Measurements from ENCODE around the gene C12orf76. TPM values are rescaled to one million over a fixed set of nuclear protein-coding genes. Genes with fewer than 3 reads are reported as not detected.

The C12orf76 gene
- polyA plus RNA-seq, 2 of the 4 experiments (the other 2 are of a cell fraction), result 13.3 to 22.6 TPM

DNA sequence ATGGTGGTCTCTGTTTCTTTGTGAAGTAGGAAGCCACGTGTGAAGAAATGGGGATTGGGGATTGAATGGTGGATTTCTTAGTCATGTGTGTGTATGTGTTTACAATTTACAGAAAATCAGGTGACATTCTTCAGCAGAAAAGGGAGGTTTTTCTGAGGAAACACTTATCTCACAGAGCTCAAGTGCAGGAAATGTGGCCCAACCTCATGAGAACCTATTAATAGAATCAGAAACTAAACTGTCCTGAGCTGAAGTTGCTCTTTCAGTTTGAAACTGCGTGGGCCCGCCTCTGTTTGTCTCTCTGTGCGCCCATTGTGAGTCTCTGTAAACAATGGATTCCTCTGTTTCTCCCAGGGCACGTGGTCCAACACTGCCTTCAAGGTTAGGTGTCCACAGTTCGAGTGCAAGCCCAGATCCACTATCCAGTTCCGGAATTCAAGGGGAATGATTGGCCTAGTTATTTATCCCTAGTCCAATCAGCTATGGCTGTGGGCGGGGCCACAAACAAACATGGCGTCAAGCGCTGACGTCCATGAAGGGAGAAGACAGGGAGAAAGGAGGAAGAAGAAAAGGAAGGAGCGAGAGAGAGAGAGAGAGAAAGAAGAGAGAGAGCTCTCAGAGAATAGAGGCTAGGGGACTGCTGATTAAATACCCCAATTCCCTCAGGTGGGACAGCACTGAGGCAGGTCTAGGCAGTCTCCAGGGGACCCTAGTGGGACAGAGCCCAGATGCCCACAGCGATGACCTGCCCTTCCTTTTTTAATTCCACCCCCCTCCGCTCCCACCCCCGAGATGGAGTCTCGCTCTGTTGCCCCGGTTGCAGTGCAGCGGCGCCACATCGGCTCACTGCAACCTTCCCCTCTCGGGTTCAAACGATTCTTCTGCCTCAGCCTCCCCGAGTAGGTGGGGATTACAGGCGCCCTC lies 31.4 kb upstream of the C12orf76 start:
- ATAC-seq (peak; percentile 37 to 70; a peak in 4 of 6 replicates), DNase-seq (ENCODE audit: low read depth in 1 of 2, low spot score in 1 of 2) (peak; percentile 63 to 67), FAIRE-seq (no peak)
- Histone ChIP-seq H3K4me3 (peak overlapping the region; percentile 29; the same call in 1 of the 3 replicates), H3K27ac (peak overlapping the region; percentile 57 to 75; a peak in 5 of 6 replicates), H3K9me3 (no peaks in the 10 kb centered on the region), H3K4me2 (peak overlapping the region; percentile 60), H3K4me1 (0 out of 3 replicates have a peak, but pooled peaks cover 5% of the 10 kb centered on the region)
- TF ChIP-seq, protein P1, sequence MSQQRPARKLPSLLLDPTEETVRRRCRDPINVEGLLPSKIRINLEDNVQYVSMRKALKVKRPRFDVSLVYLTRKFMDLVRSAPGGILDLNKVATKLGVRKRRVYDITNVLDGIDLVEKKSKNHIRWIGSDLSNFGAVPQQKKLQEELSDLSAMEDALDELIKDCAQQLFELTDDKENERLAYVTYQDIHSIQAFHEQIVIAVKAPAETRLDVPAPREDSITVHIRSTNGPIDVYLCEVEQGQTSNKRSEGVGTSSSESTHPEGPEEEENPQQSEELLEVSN (IDR thresholded peaks at IDR 0.05; ENCODE audit: borderline replicate concordance, low read depth), result 0 out of 2 replicates have a peak, but pooled peaks have one; percentile 39
- TF ChIP-seq, protein P2, sequence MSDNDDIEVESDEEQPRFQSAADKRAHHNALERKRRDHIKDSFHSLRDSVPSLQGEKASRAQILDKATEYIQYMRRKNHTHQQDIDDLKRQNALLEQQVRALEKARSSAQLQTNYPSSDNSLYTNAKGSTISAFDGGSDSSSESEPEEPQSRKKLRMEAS (IDR thresholded peaks at IDR 0.05), result peak; percentile 77
- TF ChIP-seq TP53 (CRISPR knock-in tag; IDR thresholded peaks at IDR 0.05) (0 out of 2 replicates have a peak, but pooled peaks have one; percentile 70), EP300 (IDR thresholded peaks at IDR 0.05) (no peak)
- TF ChIP-seq, protein P3, sequence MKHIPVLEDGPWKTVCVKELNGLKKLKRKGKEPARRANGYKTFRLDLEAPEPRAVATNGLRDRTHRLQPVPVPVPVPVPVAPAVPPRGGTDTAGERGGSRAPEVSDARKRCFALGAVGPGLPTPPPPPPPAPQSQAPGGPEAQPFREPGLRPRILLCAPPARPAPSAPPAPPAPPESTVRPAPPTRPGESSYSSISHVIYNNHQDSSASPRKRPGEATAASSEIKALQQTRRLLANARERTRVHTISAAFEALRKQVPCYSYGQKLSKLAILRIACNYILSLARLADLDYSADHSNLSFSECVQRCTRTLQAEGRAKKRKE (CRISPR knock-in tag; IDR thresholded peaks at IDR 0.05; ENCODE audit: low read depth), result no peak
- ChIA-PET CTCF (no interaction called here), POLR2A (interaction anchor here (1.0 kb wide), 1 partner anchor 80 kb away, joined by 3 read pairs; the partner anchor contains the start of gene ANKRD13A)
- 66% methylated on average over 24 of the region's 24 CpGs for WGBS (ENCODE audit: missing lambda C conversion rate)

DNA sequence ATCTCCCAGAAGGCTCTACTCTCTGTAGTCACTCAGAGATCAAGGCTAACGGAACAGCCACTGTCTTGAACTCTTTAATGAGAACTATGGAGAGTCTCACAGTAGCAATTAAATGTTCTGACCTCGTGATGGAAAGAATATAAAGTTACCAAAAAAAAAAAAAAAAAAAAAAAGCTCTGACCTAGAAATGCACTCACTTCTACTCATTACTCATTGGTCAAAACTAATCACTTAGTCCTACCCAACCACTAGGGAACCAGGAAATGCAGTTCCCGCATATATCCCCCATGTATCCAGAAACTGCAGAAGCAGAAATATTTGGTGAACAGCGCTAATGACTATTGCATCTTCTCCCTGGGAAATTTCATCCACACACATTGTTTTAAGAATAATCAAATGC lies 29.5 kb upstream of the C12orf76 start:
- H3K4me1 ChIP-seq, result 0 out of 3 replicates have a peak, but pooled peaks cover 5% of the 10 kb centered on the region
- no peak overlapping the region for H3K27ac ChIP-seq
- no peaks in the 10 kb centered on the region for H3K9me3 ChIP-seq
- ChIA-PET POLR2A (interaction anchor here (0.7 kb wide), 1 partner anchor 391 kb away, joined by 5 read pairs; no protein-coding TSS in a partner anchor), CTCF (interaction anchor here (0.6 to 1.0 kb wide), 3 partner anchors 13 to 268 kb away, joined by 3 to 4 read pairs (median 3); no protein-coding TSS in a partner anchor)
- 70% methylated on average over 4 of the region's 4 CpGs for WGBS (ENCODE audit: missing lambda C conversion rate)
- H3K4me2 ChIP-seq, result no peak overlapping the region
- TF ChIP-seq PHF8 (IDR thresholded peaks at IDR 0.05; ENCODE audit: borderline replicate concordance, low read depth) (no peak), HDAC2 (IDR thresholded peaks at IDR 0.05) (no peak)
- H3K4me3 ChIP-seq, result no peak overlapping the region
- no peak for DNase-seq (ENCODE audit: low read depth in 1 of 2, low spot score in 1 of 2)
- no peak for ATAC-seq
- no peak for FAIRE-seq

DNA sequence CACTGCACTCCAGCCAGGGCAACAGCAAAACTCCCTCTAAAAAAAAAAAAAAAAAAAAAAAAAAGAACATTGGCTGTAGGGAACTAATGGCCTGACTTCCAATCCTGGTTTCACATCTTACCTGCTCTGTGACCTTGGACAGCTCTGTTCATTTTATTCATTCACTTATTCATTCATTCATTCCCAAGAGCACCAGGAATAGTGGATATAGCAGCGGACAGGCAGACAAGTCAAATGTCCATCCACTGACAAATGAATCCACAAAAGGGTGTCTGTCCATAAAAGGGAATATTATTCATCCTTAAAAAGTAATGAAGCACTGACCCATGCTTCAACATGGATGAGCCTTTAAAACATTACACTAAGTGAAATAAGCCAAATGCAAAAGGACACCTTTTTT lies 27.6 kb upstream of the C12orf76 start:
- FAIRE-seq (no peak), DNase-seq (ENCODE audit: low read depth in 1 of 2, low spot score in 1 of 2) (no peak), ATAC-seq (no peak)
- H3K9me3 ChIP-seq, result no peaks in the 10 kb centered on the region
- 77% methylated on average over 1 of the region's 1 CpG for WGBS (ENCODE audit: missing lambda C conversion rate)
- H3K27ac ChIP-seq, result no peak overlapping the region
- TF ChIP-seq FOSL2 (IDR thresholded peaks at IDR 0.05) (no peak), FOSL2 (CRISPR knock-in tag; IDR thresholded peaks at IDR 0.05) (no peak), RNF2 (IDR thresholded peaks at IDR 0.05; ENCODE audit: borderline replicate concordance, low read depth) (no peak), HOXB5 (CRISPR knock-in tag; IDR thresholded peaks at IDR 0.05) (no peak), KDM1A (IDR thresholded peaks at IDR 0.05; ENCODE audit: low read depth) (no peak), SREBF2 (IDR thresholded peaks at IDR 0.05) (no peak), NFE2L2 (conservative IDR thresholded peaks at IDR 0.05; ENCODE audit: low read length) (no peak), GATA3 (IDR thresholded peaks at IDR 0.05; ENCODE audit: borderline replicate concordance) (no peak)
- H3K4me3 ChIP-seq, result no peak overlapping the region
- POLR2A ChIA-PET, result no interaction called here
- no peak overlapping the region for H3K4me2 ChIP-seq
- CTCF ChIA-PET, result interaction anchor here (0.6 to 0.8 kb wide), 3 partner anchors 13 to 818 kb away, joined by 3 to 4 read pairs (median 3); no protein-coding TSS in a partner anchor
- H3K4me1 ChIP-seq, result 0 out of 3 replicates have a peak, but pooled peaks cover 5% of the 10 kb centered on the region

DNA sequence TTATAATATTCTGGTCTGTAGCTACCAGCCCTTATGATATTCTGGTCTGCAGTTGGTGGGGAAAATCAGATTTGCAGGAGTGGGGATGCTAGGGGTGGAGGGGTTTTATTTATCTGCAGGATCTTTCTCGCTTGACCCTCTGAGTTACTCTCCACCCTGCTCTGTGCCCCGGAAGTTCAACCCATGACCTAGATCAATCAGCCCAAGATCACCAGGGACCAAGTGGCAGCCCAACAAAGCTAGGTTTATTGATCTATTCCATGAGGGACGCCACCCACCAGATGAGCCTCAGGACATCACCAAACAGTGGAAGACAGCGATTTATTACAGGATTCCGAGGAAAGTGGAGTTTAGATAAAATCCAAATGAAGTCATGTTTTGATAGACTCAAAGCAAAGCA lies 25.8 kb upstream of the C12orf76 start:
- Histone ChIP-seq H3K9me3 (no peaks in the 10 kb centered on the region), H3K4me3 (no peak overlapping the region), H3K27ac (no peak overlapping the region), H3K4me1 (no peaks in the 10 kb centered on the region), H3K4me2 (no peak overlapping the region)
- 85% methylated on average over 5 of the region's 5 CpGs for WGBS (ENCODE audit: missing lambda C conversion rate)
- ChIA-PET POLR2A (no interaction called here), CTCF (interaction anchor here (0.5 to 1.5 kb wide), 5 partner anchors 16 to 1257 kb away, joined by 3 to 4 read pairs (median 3); no protein-coding TSS in a partner anchor)
- FAIRE-seq, result no peak
- no peak for ATAC-seq
- DNase-seq (ENCODE audit: low read depth in 1 of 2, low spot score in 1 of 2), result no peak
- TF ChIP-seq HOXB5 (CRISPR knock-in tag; IDR thresholded peaks at IDR 0.05) (no peak), HDAC2 (IDR thresholded peaks at IDR 0.05) (no peak), JUNB (IDR thresholded peaks at IDR 0.05) (no peak), CBX8 (IDR thresholded peaks at IDR 0.05) (no peak), KDM5A (IDR thresholded peaks at IDR 0.05) (no peak), BHLHE40 (IDR thresholded peaks at IDR 0.05; ENCODE audit: low read depth, low read length) (no peak), SMC3 (IDR thresholded peaks at IDR 0.05) (no peak), HOXA7 (CRISPR knock-in tag; IDR thresholded peaks at IDR 0.05) (no peak), FOSL2 (IDR thresholded peaks at IDR 0.05) (no peak), FOSL2 (CRISPR knock-in tag; IDR thresholded peaks at IDR 0.05) (no peak), CHD4 (IDR thresholded peaks at IDR 0.05; ENCODE audit: borderline replicate concordance) (no peak), KDM1A (IDR thresholded peaks at IDR 0.05; ENCODE audit: low read depth) (no peak), EHMT2 (IDR thresholded peaks at IDR 0.05; ENCODE audit: low read depth) (no peak), GATA3 (IDR thresholded peaks at IDR 0.05; ENCODE audit: borderline replicate concordance) (no peak), RNF2 (IDR thresholded peaks at IDR 0.05; ENCODE audit: borderline replicate concordance, low read depth) (no peak), NFE2L2 (conservative IDR thresholded peaks at IDR 0.05; ENCODE audit: low read length) (no peak)
- TF ChIP-seq, protein P4, sequence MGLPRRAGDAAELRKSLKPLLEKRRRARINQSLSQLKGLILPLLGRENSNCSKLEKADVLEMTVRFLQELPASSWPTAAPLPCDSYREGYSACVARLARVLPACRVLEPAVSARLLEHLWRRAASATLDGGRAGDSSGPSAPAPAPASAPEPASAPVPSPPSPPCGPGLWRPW (IDR thresholded peaks at IDR 0.05), result no peak
- TF ChIP-seq, protein P5, sequence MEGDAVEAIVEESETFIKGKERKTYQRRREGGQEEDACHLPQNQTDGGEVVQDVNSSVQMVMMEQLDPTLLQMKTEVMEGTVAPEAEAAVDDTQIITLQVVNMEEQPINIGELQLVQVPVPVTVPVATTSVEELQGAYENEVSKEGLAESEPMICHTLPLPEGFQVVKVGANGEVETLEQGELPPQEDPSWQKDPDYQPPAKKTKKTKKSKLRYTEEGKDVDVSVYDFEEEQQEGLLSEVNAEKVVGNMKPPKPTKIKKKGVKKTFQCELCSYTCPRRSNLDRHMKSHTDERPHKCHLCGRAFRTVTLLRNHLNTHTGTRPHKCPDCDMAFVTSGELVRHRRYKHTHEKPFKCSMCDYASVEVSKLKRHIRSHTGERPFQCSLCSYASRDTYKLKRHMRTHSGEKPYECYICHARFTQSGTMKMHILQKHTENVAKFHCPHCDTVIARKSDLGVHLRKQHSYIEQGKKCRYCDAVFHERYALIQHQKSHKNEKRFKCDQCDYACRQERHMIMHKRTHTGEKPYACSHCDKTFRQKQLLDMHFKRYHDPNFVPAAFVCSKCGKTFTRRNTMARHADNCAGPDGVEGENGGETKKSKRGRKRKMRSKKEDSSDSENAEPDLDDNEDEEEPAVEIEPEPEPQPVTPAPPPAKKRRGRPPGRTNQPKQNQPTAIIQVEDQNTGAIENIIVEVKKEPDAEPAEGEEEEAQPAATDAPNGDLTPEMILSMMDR (IDR thresholded peaks at IDR 0.05), result no peak
